ENCODE results near the gene TSFM. TPM values are rescaled to one million over a fixed set of nuclear protein-coding genes. Genes with fewer than 3 reads are reported as not detected.
"Not testable (repeated sequence)": the region's sequence is repeated elsewhere in the genome, so short reads cannot be mapped to it uniquely, and the experiment has no call there.

TSFM gene
- total RNA-seq, 1 donor from 2014 or later = 19.6 TPM

DNA sequence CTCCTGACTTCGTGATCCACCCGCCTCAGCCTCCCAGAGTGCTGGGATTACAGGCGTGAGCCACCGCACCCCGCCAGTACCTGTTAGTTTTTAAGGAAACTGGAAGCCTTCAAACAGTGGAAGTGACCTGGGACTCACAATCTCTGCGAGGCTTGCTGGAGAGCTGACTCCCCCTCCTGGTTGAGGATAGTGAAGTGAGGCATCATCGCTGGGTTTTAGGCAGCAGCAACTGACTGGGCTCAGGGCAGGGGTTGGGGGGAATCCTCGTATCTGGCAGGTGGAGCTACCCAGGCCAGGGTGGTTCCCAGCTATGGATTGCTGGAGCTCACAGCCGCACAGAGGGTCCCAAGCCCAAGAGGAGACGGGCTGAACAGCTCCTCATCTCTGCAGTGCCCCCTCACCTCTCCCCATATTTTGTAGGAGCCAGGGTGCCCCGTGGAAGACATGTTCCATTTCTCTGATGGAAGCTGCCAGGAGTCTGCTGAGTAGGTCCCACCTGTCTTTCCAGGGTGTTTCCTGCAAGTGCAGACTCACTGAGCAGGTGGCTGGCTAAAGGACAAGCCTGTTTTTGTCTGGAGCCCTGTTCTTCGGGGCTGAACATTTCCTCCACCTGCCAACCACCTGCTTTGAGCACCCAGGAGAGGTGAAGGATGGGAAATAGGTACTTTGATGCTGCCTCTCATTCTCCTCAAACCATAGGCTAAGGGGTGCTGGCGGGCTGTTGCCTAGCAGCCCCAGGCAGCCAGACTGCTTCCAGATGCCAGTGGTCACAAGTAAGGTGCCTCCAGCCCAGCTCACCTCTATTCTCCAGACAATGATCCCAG is 32.8 kb downstream of the TSFM start:
- DNase-seq = no peak

DNA sequence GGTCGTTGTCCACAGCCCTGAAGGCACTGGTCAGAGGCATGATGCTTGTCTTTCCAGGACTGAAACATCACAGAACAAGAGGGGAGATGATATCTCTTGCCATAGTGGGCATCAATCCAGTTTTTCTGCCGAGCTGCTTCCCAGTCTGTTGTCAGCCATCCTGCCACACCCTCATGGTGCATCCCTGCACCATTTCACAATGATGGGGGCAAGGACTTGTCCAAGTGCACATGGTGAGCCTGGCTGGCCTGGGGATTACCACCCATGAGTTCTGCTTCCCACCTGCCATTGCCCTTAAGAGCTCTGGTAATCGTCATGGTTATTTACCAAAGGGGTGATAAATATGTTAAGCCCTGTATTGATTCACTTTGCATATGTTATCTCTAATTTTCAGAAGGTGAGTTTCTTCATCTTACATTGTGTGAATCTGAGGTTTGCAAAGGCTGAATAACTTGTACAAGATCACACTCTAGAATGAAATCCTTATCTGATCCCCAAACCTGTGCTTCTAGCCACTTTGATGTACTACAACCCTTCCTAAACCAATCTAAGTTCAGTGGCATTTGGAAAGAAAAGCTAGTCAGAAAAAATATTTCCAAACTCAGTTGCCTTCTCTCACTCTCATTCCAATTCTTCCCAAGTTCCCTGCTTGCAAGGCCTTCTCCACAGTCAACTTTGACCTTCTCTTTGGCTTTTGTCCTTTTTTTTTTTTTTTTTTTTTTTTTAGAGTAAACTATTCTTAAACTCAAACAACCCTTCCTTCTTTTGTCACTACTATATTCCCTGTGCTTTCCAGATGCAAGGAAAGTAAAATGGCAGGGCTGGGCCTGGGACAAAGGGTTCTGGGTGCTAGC is 33.6 kb downstream of the TSFM start:
- no peak for DNase-seq

DNA sequence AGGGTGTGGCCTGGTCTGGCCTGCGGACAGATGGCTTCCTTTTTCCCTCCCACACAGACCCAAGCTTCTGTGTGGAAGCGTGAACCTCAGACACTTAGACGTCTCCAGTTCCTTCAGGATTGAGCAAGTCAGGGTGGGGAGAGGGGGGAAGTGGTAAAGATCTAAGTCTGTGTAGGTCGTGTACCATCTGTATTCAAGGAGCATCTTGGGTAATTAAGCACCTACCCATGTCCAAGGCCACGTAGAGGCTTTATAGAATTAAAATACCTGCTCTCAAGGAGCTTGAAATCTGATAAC is 34.2 kb downstream of the TSFM start:
- DNase-seq = no peak

DNA sequence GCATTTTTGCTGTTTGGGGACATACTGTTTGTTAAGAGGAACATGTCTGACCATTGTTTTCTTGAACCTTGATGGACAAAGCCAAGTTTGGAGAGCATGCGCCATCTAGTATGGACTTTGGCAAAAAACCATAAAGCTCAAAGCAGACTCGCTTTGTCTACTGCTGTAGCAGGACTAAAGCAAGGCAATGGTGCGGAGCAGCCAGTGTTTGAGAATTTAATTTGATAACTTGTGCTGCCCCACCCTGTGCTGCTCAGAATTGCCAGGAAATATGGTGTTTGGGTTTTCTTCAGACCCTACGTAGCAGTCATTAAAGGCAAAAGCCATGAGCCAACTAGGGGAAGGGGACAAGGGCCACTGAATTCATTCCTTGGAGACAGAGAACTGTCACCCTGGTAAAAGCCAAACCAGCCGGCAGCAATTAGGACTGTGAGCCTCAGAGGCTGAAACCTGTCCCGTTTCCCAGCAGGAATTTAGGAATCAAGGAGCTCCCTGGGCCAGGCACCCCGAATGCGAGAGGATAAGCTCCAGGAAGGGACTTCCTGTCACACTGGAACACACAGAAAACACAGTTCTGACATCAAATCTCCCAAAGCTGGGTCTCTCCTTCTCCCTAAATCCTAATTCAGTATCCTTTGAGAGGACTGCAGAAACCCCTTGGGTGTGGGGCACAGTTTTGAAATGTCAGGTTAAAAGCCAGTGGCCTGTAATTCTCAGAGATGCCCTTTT is 34.8 kb downstream of the TSFM start:
- DNase-seq = no peak

DNA sequence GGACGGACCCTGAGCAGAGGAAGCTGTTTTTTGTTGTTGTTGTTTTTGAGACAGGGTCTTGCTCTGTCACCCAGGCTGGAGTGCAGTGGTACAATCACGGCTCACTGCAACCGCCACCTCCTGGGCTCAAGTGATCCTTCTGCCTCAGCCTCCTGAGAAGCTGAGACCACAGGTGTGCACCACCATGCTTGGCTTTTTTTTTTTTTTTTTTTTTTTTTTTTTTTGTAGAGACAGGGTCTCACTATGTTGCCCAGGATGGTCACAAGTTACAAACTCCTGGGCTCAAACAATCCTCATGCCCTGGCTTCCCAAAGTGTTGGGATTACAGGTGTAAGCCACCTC is 35.4 kb downstream of the TSFM start:
- not testable (repeated sequence) for DNase-seq

DNA sequence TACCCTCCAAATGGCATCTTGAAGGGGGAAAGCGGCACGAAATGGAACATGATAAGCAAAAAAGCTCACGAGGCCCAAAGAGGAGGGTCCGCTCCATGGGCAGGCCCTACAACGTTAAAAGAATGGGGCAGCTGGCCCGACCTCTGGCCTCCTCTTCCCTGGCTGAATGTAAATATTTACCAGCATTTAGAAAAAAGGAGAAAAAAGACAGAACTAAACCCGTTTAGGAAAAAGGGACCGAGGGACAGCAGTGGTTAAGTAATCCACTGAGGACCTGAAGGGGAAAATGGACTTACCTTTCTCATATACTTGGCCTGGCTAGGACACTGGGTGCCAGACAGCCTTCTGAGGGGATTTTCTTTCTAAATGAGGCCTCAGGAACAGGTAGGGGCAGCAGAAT is 37.5 kb downstream of the TSFM start:
- DNase-seq = not testable (repeated sequence)

DNA sequence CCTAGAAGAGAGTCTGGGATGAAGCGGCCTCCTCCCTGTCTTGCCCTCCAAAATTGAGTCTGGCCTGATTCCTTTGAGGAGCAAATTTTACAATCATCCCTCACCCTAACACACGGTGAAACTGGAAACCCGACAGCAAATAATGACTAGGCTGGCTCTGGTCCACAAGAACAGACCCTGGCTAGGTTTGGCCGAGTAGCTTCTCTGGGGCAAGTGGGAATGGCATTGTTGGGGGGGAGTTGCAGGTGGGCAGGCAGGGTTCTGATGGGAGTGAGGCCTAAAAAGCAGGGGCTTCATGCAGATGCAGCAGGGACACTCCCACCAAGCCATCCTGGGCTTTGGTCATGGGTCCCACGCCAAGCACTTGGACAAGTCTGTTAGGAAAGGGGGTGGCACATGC is 38.4 kb downstream of the TSFM start:
- not testable (repeated sequence) for DNase-seq

DNA sequence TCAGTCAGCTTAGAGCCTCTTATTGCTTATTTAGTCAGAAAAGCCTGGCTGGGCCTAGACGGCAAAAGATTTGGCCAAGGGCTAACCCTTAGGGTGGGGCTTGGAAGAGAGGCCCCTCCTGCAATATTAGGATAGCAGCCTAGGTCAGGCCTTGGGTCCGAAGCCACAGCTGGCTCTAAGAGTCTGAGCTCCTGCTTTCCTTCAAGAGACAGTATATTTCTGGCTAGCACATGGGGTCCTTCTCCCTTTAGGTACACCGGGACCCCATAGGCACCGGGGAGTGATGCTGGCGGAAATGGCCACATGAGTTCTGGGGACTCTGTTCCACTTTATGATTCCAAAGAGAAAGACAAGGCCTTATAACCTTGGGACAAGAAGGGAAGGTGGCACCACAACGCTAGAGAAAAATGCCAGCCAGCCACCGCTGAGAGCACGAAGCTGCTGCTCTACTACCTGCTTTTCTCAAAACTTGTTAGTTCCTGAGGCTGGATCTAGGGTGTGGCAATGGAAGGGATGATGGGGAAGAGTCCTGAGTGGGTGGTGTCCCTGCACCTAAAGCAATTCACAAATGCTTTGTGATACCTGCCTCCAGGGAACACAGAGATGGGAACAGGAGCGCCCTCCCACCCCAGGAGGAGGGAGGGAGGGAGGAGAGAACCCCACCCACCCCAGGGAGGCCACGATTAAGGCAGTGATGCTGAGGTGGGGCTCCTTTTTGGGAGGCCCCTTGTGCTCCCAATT is 39.1 kb downstream of the TSFM start:
- DNase-seq = no peak

DNA sequence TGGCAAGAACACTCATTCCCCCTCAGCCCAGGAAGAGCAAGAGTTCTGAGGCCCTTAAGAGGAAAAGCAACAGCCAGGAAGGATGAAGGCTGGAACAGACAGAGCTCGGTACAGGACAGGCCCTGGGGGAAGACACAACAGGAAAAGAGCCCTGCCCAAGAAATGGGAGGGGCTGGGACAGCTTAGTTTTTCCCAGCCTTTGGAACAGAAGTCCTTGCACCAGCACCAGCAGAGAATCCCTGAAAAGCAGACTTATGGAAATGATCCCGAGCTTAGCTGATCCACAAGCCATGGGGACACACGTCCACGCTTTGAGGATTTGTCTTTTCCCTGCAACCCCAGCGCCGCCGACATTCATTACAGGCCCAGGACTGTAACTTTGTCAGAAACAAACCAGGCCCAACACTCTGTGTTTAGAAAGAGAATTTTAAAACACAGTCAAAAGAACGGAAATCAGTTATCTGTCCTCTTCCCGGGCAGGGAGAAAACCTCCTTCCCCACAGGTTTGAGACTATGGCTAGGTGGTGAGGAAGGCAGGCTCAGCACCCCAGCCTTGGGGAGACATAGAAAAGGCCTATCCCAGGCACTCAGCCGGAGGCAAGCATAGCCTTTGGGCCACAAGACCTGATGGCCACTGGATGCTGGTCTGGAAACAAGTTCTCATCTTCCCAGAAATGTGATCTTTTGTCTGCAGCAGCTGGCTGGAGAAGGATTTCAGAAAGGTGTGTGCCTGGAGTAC is 40.0 kb downstream of the TSFM start:
- no peak for DNase-seq

DNA sequence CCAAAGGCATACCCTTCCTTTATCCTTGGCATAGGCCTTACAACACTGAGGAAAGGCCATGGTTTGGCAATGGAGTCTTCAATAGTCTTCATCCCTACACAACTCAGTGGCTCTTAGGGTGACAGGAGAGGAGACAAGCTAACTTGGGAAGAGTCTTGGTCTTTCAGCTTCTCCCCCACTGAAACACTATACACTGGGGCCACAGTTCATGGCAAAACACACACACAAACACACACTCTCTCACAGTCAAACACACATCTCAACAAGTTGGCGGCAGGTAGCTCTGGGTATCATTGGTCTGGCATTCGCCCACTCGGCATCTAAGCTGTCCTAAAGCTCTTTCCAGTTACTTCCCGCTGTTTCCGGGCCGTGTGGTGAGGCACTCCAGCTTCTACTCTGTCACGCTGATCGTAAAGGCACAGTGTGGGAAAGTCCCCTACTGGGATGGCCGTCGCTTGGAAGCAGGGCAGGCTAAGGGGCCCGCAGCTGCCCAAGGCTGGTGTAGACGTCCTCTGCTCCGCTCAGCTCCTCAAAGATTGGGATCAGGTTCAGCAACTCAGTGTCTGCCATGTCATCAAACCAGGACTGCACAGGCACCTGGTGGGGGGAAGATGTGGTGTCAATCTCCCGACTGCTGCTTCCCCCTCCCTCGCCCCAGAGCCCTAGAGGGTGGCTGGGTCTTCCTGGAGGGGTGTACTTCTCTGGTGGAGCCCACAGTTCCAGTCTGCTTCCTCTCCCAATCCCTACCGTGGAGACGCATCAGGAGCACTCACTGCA is 40.7 kb downstream of the TSFM start:
- no peak for DNase-seq

DNA sequence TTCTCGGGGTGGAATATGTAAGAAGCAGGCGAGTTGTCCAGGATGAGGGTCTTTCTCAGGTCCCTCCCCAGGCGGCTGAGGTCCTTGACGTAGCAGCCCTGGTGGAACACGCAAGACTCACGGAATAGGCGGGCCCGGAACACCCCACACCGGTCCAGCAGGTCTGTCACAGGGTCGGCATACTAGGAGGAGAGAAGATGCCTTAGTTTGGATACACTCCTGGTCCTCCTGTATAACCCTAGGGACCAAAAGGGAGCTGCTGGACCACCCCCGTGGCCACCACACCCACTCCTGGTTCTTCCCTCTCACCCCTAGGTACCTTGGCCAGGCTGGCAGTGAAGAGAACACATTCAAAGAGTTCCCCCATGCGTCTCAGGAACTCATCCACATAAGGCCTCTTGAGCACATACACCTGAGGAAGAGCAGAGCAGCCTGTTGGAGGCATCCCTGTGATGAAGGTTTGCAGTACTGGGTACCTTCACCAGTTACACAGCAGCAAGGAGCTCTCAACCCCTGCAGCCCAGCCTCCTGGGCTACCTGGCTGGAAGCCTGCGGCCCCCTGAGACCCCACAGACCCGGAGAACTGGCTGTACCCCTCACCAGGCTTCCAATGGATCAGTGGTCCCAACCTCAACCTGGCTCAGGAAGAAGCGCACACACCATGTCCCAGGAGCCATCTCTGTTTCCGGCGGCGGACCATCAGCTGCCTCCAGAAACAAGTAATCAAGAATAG is 41.5 kb downstream of the TSFM start:
- no peak for DNase-seq

DNA sequence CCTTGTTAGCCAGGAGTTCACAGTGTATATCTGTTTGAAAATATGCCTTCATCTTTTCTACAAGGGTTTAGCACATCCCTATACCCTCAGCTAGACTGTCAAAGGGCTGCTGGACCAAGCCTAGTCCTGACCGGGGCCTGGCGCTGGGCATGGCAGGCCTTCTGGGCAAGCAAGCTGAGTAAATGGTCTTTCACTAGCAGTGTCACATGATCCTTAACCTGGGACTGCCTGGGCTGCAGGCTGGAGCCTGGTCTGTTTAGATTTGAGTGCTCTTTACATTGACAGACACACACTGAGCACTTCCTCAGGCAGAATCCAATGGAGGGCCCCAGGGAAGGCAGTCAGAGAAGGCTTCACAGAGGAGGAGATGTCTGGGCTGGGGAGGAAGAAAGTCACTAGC is 42.9 kb downstream of the TSFM start:
- DNase-seq = no peak

DNA sequence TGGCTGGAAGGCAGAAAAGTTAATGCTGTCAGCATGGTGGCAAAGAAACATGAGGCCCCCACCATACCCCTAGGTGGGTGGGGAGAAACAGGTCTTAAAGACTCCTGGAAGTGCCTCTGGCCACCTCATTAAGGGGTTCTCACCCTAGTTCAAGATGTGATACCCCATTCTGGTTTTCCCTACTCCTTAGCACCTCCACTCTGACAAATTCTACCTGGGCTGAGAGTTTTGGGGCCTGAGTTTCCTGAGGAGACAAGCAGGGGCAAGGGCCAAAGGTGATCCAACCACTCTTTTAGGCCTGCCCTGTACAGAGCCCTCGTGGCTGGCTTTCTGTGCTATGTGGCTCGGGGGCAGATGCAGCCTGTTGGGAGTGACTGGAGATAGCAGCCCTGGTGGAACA is 43.8 kb downstream of the TSFM start:
- no peak for DNase-seq

DNA sequence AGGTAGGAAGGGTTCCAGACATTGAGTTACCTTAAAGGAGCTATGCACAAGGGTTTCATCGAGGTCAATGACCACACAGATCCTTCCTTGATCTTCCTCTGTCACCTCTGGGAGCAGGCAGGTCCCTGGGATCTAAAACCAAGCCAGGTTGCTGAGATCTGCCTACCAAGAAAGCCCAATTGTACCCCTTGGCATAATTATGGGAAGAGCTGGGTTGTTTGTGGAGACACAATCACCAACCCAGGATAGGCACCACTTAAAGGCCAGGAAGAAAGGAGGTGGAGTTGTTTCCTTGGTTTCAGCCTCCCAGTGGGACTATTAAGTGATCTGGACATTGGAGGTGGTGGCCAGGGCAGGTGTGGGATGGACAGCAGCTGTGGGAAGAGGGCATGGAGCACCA is 44.4 kb downstream of the TSFM start:
- DNase-seq = no peak

DNA sequence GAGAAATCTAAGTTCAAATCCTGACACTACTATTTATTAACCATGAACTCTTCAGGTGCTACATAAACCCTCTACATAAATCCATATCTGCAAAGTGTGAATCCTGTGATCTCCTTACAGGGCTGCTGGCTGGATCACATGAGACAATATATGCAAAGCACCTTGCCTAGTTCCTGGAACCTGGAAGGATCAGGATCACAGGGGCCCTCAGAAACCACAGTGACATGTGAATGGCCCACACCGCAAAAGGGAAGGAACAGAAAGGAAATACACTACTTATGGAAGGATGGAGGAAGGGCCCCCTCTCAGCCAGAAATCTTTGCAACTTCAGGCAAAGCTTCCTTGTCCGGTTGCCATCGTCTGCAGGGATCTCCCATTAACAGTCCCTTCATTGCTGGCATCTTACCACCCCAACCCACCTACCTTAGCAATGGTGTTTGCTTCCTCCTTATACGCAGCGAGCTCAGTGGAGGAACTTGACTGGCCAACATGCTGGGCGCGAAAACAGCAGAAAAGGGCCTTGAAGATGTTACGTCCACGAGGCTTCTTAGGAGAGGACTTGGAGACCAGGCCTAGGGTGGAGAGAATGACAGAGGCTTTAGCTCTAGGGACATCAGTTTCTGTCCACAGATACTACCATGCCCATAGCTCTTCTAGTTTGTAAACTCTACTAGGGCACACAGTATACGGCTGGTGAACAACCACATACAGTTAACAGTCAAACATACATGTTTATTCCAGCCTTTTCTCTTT is 46.6 kb downstream of the TSFM start:
- no peak for DNase-seq

DNA sequence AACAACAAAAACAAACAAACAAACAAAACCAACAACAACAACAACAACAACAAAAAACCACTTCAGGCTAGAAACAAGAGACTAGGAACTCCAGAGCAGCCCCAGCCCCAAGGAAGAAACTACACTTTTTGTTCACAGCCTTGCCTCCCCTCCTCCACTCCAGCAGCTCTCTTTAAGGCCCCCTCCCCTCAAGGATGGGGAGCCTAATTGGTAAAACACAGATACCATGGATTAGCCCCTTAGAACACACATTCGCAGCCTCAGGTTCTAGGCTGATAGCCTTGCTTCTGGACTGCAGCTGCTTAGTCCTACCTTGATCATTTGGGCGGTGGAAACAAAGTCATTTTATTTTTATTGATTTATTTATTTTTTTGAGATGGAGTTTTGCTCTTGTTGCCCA is 47.8 kb downstream of the TSFM start:
- DNase-seq = no peak

DNA sequence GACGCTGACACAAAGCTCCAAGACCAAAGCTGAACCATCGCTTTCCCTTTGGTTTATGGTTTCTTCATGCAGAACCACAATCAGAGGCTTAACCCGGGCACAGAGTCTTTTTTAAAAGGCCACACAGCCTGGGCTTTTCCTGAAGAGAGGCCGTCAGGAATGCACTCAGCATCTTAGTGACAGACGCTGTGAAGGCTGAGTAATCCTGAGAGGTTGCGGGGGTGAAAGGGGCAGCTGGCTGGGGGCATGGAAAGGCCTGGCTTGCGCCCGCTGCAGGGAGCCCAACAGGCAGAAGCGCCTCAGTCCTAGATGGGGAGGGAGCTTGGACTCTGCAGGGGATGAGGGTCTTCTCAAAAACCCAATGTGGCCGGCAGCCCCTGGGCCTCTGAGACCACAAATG is 50.4 kb downstream of the TSFM start:
- DNase-seq = no peak

DNA sequence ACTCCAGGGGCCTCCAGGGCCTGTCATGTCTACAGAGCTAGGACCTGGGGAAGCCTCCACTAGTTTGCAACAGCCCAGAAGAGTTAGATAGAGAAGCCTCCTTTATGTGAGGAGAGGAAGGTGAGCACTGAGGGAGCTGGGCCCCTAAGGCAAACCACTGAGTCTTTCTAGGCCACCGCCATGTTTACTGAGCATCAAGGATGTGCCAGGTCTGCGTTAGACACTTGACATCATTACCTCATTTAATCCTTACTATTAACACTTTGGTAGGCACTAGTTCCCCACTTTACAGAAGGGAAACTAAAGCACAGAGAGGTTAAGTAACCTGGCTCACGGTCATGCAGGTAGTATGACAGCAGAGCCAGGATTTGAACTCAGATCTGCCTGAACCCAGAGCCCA is 51.1 kb downstream of the TSFM start:
- DNase-seq = no peak

DNA sequence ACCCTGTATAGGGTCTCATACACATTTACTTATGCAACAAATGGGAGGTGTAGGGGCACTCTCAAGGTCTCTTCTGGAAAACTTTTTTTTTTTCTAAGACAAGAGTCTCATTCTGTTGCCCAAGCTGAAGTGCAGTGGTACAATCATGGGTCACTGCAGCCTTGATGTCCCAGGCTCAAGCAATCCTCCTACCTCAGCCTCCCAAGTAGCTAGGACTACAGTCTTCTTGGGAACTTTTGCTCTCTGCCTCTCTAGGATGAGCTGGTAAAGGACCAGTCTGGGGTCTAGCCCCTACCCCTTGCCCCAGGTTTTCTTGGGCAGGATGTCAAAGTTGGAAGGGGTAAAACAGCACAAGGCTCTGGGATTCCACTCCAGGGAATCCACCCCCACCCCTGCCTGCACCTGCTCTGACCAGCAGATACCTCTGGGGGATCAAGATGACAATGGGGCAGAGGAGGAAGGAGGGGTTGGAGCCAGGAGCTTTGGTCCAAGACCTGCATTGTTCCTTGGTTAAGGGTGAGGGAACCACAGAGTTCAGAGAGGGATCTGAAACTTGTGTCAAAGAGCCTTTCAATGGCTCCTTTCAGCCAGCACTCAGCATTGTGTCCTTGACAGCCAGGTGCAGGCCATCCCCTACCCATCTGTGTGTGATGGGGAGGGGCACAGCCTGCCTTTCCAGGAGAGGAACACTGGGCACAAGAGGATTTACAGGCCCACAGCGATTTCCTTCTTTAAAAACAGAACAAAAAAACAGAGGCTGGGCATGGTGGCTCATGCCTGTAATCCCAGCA is 51.7 kb downstream of the TSFM start:
- no peak for DNase-seq
